K562 (cell line): ENCODE data around the gene WBP2NL. TPM values are rescaled to one million over a fixed set of nuclear protein-coding genes. Genes with fewer than 3 reads are reported as not detected.

ENCODE experiments used
- ATAC-seq: fragments of 200-7000 bp; cut with Tn5 transposase; 3 replicates; pipeline ENCODE4 v1.9.1; 2020; ENCODE audit warnings: moderate library complexity
- BruUV-seq: library from RNA; stranded (reverse); fragments of 400-500 nt; replicated peaks from 2 replicates; lab custom pipeline; 2021; lab: Mats Ljungman, UMichigan
- CTCF ChIA-PET: fragments of 300-600 bp; formaldehyde crosslinking; extraction: SDS; loops from one replicate; lab custom pipeline; 2021; ENCODE audit warnings: low intra/inter-chr PET ratio; lab: Yijun Ruan, JAX
- POLR2A ChIA-PET: fragments of 300-600, 350-650 bp; sonication (Branson Sonifier 250); formaldehyde crosslinking; extraction: SDS; loops from one replicate; lab custom pipeline; 2021; ENCODE audit warnings: antibody characterized with exemption, inconsistent platforms; lab: Yijun Ruan, JAX
- DNase-seq, 4 experiments: peaks; one replicate each; pipeline versions ENCODE4 v3.0.0 to v3.0.0-alpha.2; 2011 to 2018; ENCODE audit warnings: low spot score in 3 of 4, mixed read lengths in 3 of 4; ENCODE audit errors: extremely low read depth in 1 of 4
- FAIRE-seq: peaks from 2 replicates; lab custom pipeline; 2011; peaks lifted over from hg19 to GRCh38; lab: Jason Lieb, UNC
- H2AFZ ChIP-seq: 2 replicates; pipeline ENCODE4 v1.6.0; 2011; ENCODE audit warnings: low read depth, low read length, control low read depth, inconsistent platforms
- H3K27ac ChIP-seq: fragments of 200-600 bp; 3 replicates; pipeline ENCODE4 v1.8.0; 2011; ENCODE audit warnings: low read depth, mild to moderate bottlenecking, control low read depth, inconsistent platforms, low read length, moderate library complexity, mixed read lengths; ENCODE audit errors: extremely low read depth
- H3K27me3 ChIP-seq, 2 experiments: fragments of 300-600 bp in 1 of 2; 2 replicates in 1 of 2; 3 replicates in 1 of 2; pipeline versions ENCODE4 v1.6.0 to v1.8.0; 2011; ENCODE audit warnings: inconsistent platforms in 2 of 2, low read length in 2 of 2, mild to moderate bottlenecking in 1 of 2, mixed read lengths in 1 of 2, moderate library complexity in 1 of 2; ENCODE audit not compliant: control insufficient read depth in 2 of 2, insufficient read depth in 2 of 2
- H3K36me3 ChIP-seq: fragments of 300-600 bp; 3 replicates; pipeline ENCODE4 v1.8.0; 2011; ENCODE audit warnings: mild to moderate bottlenecking, low read length, inconsistent platforms; ENCODE audit not compliant: control insufficient read depth, insufficient read depth
- H3K4me1 ChIP-seq, 2 experiments: fragments of 200-600 bp in 1 of 2; replicated peaks in 1 of 2; 2 replicates in 1 of 2; 3 replicates in 1 of 2; pipeline versions ENCODE4 v1.5.1 to v1.8.0; 2011; ENCODE audit warnings: inconsistent platforms in 2 of 2, low read length in 2 of 2, mild to moderate bottlenecking in 1 of 2, mixed read lengths in 1 of 2, moderate library complexity in 1 of 2; ENCODE audit not compliant: control insufficient read depth in 2 of 2, insufficient read depth in 2 of 2
- H3K4me2 ChIP-seq: 2 replicates; pipeline ENCODE4 v1.6.1; 2011; ENCODE audit warnings: low read length, control low read depth, inconsistent platforms, mixed read lengths; ENCODE audit not compliant: insufficient read depth
- H3K4me3 ChIP-seq: fragments of 200-600 bp; sonication (generic), shearing (Covaris generic); 2 replicates; pipeline ENCODE4 v1.5.1; 2016; ENCODE audit warnings: control low read depth, inconsistent platforms
- H3K79me2 ChIP-seq: fragments of 200-600 bp; 3 replicates; pipeline ENCODE4 v1.8.0; 2011; ENCODE audit warnings: low read length, inconsistent platforms; ENCODE audit not compliant: control insufficient read depth, insufficient read depth
- H3K9ac ChIP-seq, 2 experiments: 2 replicates each; pipeline versions ENCODE4 v1.6.0 to v1.6.1; 2011; ENCODE audit warnings: low read depth in 2 of 2, low read length in 2 of 2, control low read depth in 1 of 2, inconsistent platforms in 1 of 2, mild to moderate bottlenecking in 1 of 2, mixed read lengths in 1 of 2; ENCODE audit not compliant: insufficient read depth in 1 of 2
- H3K9me1 ChIP-seq: one replicate; pipeline ENCODE4 v1.6.0; 2011; ENCODE audit warnings: inconsistent platforms, mild to moderate bottlenecking, low read length, moderate library complexity; ENCODE audit not compliant: control insufficient read depth, insufficient read depth
- H3K9me3 ChIP-seq: replicated peaks from 2 replicates; pipeline ENCODE4 v1.5.1; 2011; ENCODE audit warnings: low read depth, low read length, inconsistent platforms; ENCODE audit not compliant: control insufficient read depth, insufficient read depth
- H4K20me1 ChIP-seq: replicated peaks from 2 replicates; pipeline ENCODE4 v1.6.1; 2011; ENCODE audit warnings: low read length, inconsistent platforms, mixed read lengths; ENCODE audit not compliant: control insufficient read depth, insufficient read depth
- CTBP1 ChIP-seq: fragments of 450-650 bp; IDR thresholded peaks from 2 replicates; pipeline ENCODE4 v1.6.1; 2016; ENCODE audit warnings: borderline replicate concordance
- CTCF ChIP-seq, 3 experiments: IDR thresholded peaks in 2 of 3; conservative IDR thresholded peaks in 1 of 3; 2 replicates each; pipeline ENCODE4 v1.5.1; 2011 to 2012; ENCODE audit warnings: low read length in 3 of 3, mild to moderate bottlenecking in 3 of 3, control low read depth in 2 of 3, improper control_type of control experiment in 1 of 3, inconsistent platforms in 1 of 3, low read depth in 1 of 3, mixed read lengths in 1 of 3, moderate library complexity in 1 of 3; ENCODE audit not compliant: insufficient read depth in 2 of 3
- NFE2 ChIP-seq: IDR thresholded peaks from 2 replicates; pipeline ENCODE4 v1.6.1; 2014; ENCODE audit warnings: antibody characterized with exemption, low read depth
- RAD21 ChIP-seq, 2 experiments: fragments of 250-450 bp in 1 of 2; fragments of 450-650 bp in 1 of 2; sonication (Bioruptor Pico) in 1 of 2; formaldehyde crosslinking in 1 of 2; IDR thresholded peaks in 1 of 2; conservative IDR thresholded peaks in 1 of 2; 2 replicates each; pipeline versions ENCODE4 v1.4.0 to v1.8.0; 2020 to 2022; ENCODE audit warnings: mild to moderate bottlenecking in 2 of 2, moderate library complexity in 1 of 2
- RBM15 ChIP-seq: fragments of 200-400 bp; formaldehyde crosslinking; IDR thresholded peaks from 2 replicates; pipeline ENCODE4 v1.6.1; 2018; ENCODE audit warnings: mild to moderate bottlenecking, low read length, moderate library complexity; ENCODE audit not compliant: insufficient read depth
- REST ChIP-seq, 2 experiments: fragments of 450-650 bp; formaldehyde crosslinking in 1 of 2; IDR thresholded peaks; 2 replicates each; pipeline versions ENCODE4 v1.4.0 to v1.6.1; 2014 to 2020; ENCODE audit warnings: mild to moderate bottlenecking in 2 of 2, borderline replicate concordance in 1 of 2, low read depth in 1 of 2
- RFX1 ChIP-seq: fragments of 450-650 bp; IDR thresholded peaks from 2 replicates; pipeline ENCODE4 v1.6.1; 2016; ENCODE audit warnings: mild to moderate bottlenecking, moderate library complexity
- ZNF12 ChIP-seq: sonication (generic); formaldehyde crosslinking; IDR thresholded peaks from 2 replicates; pipeline ENCODE4 v1.4.0; 2020; ENCODE audit warnings: mild to moderate bottlenecking, missing genetic modification reagents
- ZSCAN32 ChIP-seq: fragments of 450-650 bp; formaldehyde crosslinking; IDR thresholded peaks from 2 replicates; pipeline ENCODE4 v1.4.0; 2020; ENCODE audit warnings: mild to moderate bottlenecking, moderate library complexity
- WGBS: fragments of 100-300 bp; shearing (Covaris generic); methylation state at CpG from one replicate; pipeline ENCODE4 v1.1.6; 2016; ENCODE audit warnings: low coverage, mixed read lengths; ENCODE audit not compliant: insufficient coverage; ENCODE audit errors: missing lambda C conversion rate; 5-methylcytosine and 5-hydroxymethylcytosine counted together
- in situ Hi-C: fragments of 300-500 bp; cut with MboI; formaldehyde crosslinking; loops from 4 replicates; pipeline ENCODE4 v1.15.0; 2018; ENCODE audit warnings: inconsistent platforms, mixed read lengths
- intact Hi-C: fragments of 100-400 bp; cut with micrococcal nuclease; formaldehyde crosslinking; loops from 2 replicates; pipeline ENCODE4 v1.14.2; 2022
- polyA plus RNA-seq, 8 experiments: library from polyadenylated mRNA; depleted of rRNA in 4 of 8; stranded (reverse) in 5 of 8; unstranded in 3 of 8; fragments of >200 nt; fragmentation: Nextera tagmentation in 2 of 8; fragmentation: Illumina TruSeq in 1 of 8; extraction: Ambion mirVana in 2 of 8; extraction: Trizol in 1 of 8; gene quantifications; 2 replicates each; pipeline versions ENCODE4 v1.2.1 to v1.2.3, GENCODE V29; 2011 to 2014; ENCODE audit warnings: inconsistent platforms in 1 of 8, missing spikeins in 1 of 8
- total RNA-seq, 7 experiments: library from RNA; depleted of rRNA in 6 of 7; stranded (reverse); fragments of >200 nt in 6 of 7; fragmentation: Illumina TruSeq in 2 of 7; extraction: Trizol in 2 of 7; gene quantifications; 2 replicates each; pipeline versions ENCODE4 v1.2.1 to v1.2.3, GENCODE V29; 2011 to 2021; ENCODE audit warnings: low replicate concordance in 1 of 7

Gene WBP2NL
- total and polyA plus RNA-seq, 9 of the 15 experiments (the other 6 are each of a cell fraction or from before 2014, with no cell fraction given) = not detected

DNA sequence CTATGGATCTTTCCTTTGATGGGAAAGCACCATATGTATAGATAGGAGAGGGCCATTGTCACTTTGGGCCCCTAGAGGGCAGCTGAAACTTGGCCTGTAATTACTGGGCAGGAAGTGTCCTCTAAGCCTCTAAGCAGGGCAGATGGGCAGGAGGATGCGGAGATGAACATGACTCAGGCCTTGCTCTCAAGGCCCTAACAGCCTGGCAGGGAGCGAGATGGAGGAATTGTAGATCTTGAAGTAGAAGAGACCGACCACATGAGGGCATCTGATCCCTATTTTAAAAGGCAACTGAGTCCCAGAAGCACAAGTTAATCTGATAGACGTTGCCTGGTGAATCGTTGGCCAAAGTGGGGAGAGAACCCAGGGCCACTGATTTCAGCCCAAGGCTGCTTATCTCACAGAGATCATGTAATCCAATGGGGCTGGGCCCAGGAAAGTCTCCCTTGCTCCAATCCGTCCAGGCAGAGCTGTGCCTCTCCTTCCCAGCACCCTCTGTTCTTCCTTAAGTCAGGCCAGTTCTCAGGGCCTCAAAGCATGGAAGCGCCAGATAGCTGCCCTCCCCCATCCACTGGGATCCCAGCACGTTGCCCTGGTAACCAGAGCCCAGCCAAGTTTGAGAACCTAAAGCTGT, 31.9 kb upstream of the WBP2NL start:
- no peak overlapping the region for H3K27ac ChIP-seq
- intact Hi-C loops = loop anchor here (10.0 kb wide), 2 partner anchors 108 to 148 kb away; partner anchors contain the start of genes NAGA, PHETA2 and SMDT1
- no peak overlapping the region for H3K4me3 ChIP-seq
- H3K27me3 ChIP-seq = peaks cover 0 to 11% of the 10 kb centered on the region in 2 experiments; a peak in 1 of 5 replicates
- no peak overlapping the region for H3K4me2 ChIP-seq
- no peaks in the 10 kb centered on the region for H3K9me1 ChIP-seq
- CTCF ChIA-PET = no interaction called here
- H3K36me3 ChIP-seq = no peaks in the 10 kb centered on the region
- no peak overlapping the region for H2AFZ ChIP-seq
- DNase-seq = peak; percentile 21 to 51 (median 31)
- no peak overlapping the region for H3K9ac ChIP-seq
- no peak for TF ChIP-seq RBM15
- TF ChIP-seq CTBP1 = 0 out of 2 replicates have a peak, but pooled peaks have one; percentile 39
- peak in 1 of 2 experiments; percentile 49; a peak in 2 of 4 replicates for TF ChIP-seq RAD21 (CRISPR knock-in tag; conservative IDR thresholded peaks at IDR 0.05 in 1 of 2, IDR thresholded peaks at IDR 0.05 in 1 of 2)
- TF ChIP-seq NFE2 = 0 out of 2 replicates have a peak, but pooled peaks have one; percentile 7
- peak; percentile 35 to 44 (median 39); a peak in 5 of 6 replicates for TF ChIP-seq CTCF (IDR thresholded peaks at IDR 0.05 in 2 of 3, conservative IDR thresholded peaks at IDR 0.05 in 1 of 3; ENCODE audit: insufficient read depth in 2 of 3, low read depth in 1 of 3, low read length in 3 of 3)
- TF ChIP-seq REST (IDR thresholded peaks at IDR 0.05; ENCODE audit: borderline replicate concordance) = peak; percentile 44; the same call in 1 of the 2 replicates
- no peak for TF ChIP-seq REST (CRISPR knock-in tag; IDR thresholded peaks at IDR 0.05; ENCODE audit: low read depth)
- TF ChIP-seq ZSCAN32 (CRISPR knock-in tag) = no peak
- peak; percentile 58; the same call in 1 of the 2 replicates for TF ChIP-seq RFX1
- 0 out of 2 replicates have a peak, but pooled peaks have one; percentile 75 for TF ChIP-seq ZNF12 (CRISPR knock-in tag)
- TF ChIP-seq, all 486 proteins: peak for 7
- ATAC-seq = peak; percentile 68
- FAIRE-seq = peak; percentile 55
- BruUV-seq = no TSS peak
- Histone ChIP-seq H3K79me2 (no peaks in the 10 kb centered on the region), H4K20me1 (no peaks in the 10 kb centered on the region), H3K9me3 (no peaks in the 10 kb centered on the region), H3K4me1 (peaks cover 4 to 11% of the 10 kb centered on the region in 2 experiments; a peak in 4 of 5 replicates)
- in situ Hi-C loops = loop anchor here (25.0 kb wide), 1 partner anchor 471 kb away; the partner anchor contains the start of gene NFAM1
- POLR2A ChIA-PET = interaction anchor here (0.5 to 0.6 kb wide), 2 partner anchors 439 to 631 kb away, joined by 3 read pairs; no protein-coding TSS in a partner anchor
- 27% methylated on average over 4 of the region's 8 CpGs for WGBS
